ENCODE data around the gene DEFB124.

DNA sequence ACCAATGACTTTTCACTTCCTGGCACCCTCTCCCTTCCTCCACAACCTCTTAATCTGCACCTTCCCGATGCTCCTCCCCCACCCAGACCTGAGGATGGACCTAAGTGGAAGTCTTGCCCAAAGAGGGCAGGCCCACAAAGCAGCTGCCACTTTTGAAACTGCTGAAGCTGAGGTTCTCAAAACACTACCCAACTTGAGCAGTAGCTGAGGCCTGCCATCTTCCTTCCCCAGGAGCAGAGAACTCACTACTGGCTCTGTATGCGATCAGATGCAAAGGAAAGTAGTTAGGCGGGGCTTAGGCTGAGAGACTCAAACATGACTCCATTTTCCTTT is 40.8 kb upstream of the DEFB124 start:
- TF ChIP-seq, protein P1, sequence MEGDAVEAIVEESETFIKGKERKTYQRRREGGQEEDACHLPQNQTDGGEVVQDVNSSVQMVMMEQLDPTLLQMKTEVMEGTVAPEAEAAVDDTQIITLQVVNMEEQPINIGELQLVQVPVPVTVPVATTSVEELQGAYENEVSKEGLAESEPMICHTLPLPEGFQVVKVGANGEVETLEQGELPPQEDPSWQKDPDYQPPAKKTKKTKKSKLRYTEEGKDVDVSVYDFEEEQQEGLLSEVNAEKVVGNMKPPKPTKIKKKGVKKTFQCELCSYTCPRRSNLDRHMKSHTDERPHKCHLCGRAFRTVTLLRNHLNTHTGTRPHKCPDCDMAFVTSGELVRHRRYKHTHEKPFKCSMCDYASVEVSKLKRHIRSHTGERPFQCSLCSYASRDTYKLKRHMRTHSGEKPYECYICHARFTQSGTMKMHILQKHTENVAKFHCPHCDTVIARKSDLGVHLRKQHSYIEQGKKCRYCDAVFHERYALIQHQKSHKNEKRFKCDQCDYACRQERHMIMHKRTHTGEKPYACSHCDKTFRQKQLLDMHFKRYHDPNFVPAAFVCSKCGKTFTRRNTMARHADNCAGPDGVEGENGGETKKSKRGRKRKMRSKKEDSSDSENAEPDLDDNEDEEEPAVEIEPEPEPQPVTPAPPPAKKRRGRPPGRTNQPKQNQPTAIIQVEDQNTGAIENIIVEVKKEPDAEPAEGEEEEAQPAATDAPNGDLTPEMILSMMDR (IDR thresholded peaks at IDR 0.05): no peak
- no peak for TF ChIP-seq EZH2 (IDR thresholded peaks at IDR 0.05)

Data from neural progenitor cell (in vitro differentiated cells).